Measurements from ENCODE around the gene TTC34. TPM values are rescaled to one million over a fixed set of nuclear protein-coding genes. Genes with fewer than 3 reads are reported as not detected.
A peak's percentile ranks its signal among the peaks of the same experiment; 100 is the strongest.

The TTC34 gene
- total and polyA plus RNA-seq, 2 of the 13 experiments (the other 11 are each of a cell fraction or from before 2014, with no cell fraction given), result 0.07 to 0.11 TPM

DNA sequence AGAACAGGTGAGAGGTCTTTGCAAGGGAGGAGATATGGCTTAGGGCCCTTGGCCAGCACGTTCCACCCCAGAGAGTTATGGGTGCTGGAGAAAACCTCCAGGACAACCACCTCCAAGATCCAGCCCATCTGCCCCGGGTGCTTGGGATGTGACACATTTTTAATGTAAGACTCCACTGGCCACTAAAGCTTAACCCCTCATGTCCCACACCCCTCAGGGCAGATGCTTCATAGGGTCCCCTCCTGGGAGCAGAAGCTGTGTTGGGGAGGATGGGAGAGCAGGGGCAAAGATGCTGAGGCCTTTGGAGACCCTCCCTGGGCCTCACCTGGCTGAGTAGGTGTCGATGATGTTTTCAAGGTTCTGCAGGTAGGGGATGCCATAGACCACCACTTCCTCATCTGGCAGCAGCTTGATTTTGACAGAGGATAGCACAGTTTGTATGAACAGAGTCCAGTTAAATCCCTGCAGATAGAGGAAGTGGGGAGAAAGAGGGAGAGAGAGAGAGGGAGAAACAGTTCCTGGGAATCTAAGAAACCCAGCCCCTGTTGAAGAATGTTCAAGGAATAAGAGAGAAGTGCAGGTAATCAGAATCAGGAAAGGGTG, 203.1 kb downstream of the TTC34 start:
- CTCF ChIA-PET (ENCODE audit: low intra/inter-chr PET ratio, low total read pairs), result no interaction called here
- in situ Hi-C loops (cut with HindIII; ENCODE audit: extremely low pct_ligation_motif_present, low pct_unique_long_range_greater_than_20kb) (no loop called here), intact Hi-C loops (cut with micrococcal nuclease; ENCODE audit: unreplicated experiment) (no loop called here)
- peaks cover 9% of the 10 kb centered on the region for H3K4me1 ChIP-seq (ENCODE audit: insufficient read depth, low read length)
- no peak for DNase-seq (ENCODE audit: low spot score)
- TF ChIP-seq ZNF747 (CRISPR knock-in tag; IDR thresholded peaks at IDR 0.05; ENCODE audit: borderline replicate concordance), result no peak
- no peak for TF ChIP-seq ZNF83 (CRISPR knock-in tag; IDR thresholded peaks at IDR 0.05; ENCODE audit: borderline replicate concordance)
- no peak for TF ChIP-seq ZNF17 (CRISPR knock-in tag; IDR thresholded peaks at IDR 0.05)
- TF ChIP-seq HNF4A (CRISPR knock-in tag; IDR thresholded peaks at IDR 0.05), result no peak
- peak; percentile 35 for TF ChIP-seq STAG1 (CRISPR knock-in tag; IDR thresholded peaks at IDR 0.05)
- no peak for TF ChIP-seq SALL2 (CRISPR knock-in tag; IDR thresholded peaks at IDR 0.05)
- no peak for TF ChIP-seq NFYB (CRISPR knock-in tag; IDR thresholded peaks at IDR 0.05)
- TF ChIP-seq, protein P1, sequence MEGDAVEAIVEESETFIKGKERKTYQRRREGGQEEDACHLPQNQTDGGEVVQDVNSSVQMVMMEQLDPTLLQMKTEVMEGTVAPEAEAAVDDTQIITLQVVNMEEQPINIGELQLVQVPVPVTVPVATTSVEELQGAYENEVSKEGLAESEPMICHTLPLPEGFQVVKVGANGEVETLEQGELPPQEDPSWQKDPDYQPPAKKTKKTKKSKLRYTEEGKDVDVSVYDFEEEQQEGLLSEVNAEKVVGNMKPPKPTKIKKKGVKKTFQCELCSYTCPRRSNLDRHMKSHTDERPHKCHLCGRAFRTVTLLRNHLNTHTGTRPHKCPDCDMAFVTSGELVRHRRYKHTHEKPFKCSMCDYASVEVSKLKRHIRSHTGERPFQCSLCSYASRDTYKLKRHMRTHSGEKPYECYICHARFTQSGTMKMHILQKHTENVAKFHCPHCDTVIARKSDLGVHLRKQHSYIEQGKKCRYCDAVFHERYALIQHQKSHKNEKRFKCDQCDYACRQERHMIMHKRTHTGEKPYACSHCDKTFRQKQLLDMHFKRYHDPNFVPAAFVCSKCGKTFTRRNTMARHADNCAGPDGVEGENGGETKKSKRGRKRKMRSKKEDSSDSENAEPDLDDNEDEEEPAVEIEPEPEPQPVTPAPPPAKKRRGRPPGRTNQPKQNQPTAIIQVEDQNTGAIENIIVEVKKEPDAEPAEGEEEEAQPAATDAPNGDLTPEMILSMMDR (CRISPR knock-in tag; IDR thresholded peaks at IDR 0.05), result 0 out of 2 replicates have a peak, but pooled peaks have one; percentile 19
- TF ChIP-seq TMF1 (CRISPR knock-in tag; IDR thresholded peaks at IDR 0.05; ENCODE audit: low read depth), result no peak
- TF ChIP-seq MEF2D (CRISPR knock-in tag; IDR thresholded peaks at IDR 0.05), result no peak
- no peak for TF ChIP-seq ZNF598 (CRISPR knock-in tag; IDR thresholded peaks at IDR 0.05; ENCODE audit: borderline replicate concordance)
- TF ChIP-seq CCDC6 (CRISPR knock-in tag; IDR thresholded peaks at IDR 0.05), result no peak
- no peak for TF ChIP-seq ZNF510 (CRISPR knock-in tag; IDR thresholded peaks at IDR 0.05; ENCODE audit: low read depth)
- TF ChIP-seq ZNF382 (CRISPR knock-in tag; IDR thresholded peaks at IDR 0.05; ENCODE audit: borderline replicate concordance), result 0 out of 2 replicates have a peak, but pooled peaks have one; percentile 61
- no peak for TF ChIP-seq HOMEZ (CRISPR knock-in tag; IDR thresholded peaks at IDR 0.05; ENCODE audit: low read depth)
- H3K27ac ChIP-seq (ENCODE audit: extremely low read length, insufficient read depth, low read length), result no peak overlapping the region
- H2AFZ ChIP-seq (ENCODE audit: low read length), result no peak overlapping the region
- H3K79me2 ChIP-seq (ENCODE audit: insufficient read depth, low read length), result no peaks in the 10 kb centered on the region
- no peaks in the 10 kb centered on the region for H3K36me3 ChIP-seq (replicated peaks in 1 of 2; ENCODE audit: control insufficient read depth in 1 of 2, insufficient read depth in 2 of 2, low read length in 2 of 2)
- no peaks in the 10 kb centered on the region for H4K20me1 ChIP-seq (ENCODE audit: insufficient read depth, low read length)
- H3K9ac ChIP-seq (ENCODE audit: insufficient read depth, low read depth, low read length), result no peak overlapping the region
- WGBS (ENCODE audit: low lambda C conversion rate), result 17% methylated on average over 3 of the region's 3 CpGs
- POLR2A ChIA-PET, result no interaction called here
- no peak for ATAC-seq
- no peak overlapping the region for H3K4me2 ChIP-seq (ENCODE audit: low read depth, low read length)
- no peaks in the 10 kb centered on the region for H3K9me3 ChIP-seq (ENCODE audit: low read length)
- no TSS peak for BruUV-seq (replicated peaks)
- H3K27me3 ChIP-seq (ENCODE audit: control insufficient read depth in 1 of 2, insufficient read depth in 2 of 2, low read length in 2 of 2), result peaks cover 8 to 63% of the 10 kb centered on the region in 2 experiments; a peak in 4 of 5 replicates
- no peak for FAIRE-seq
- H3K4me3 ChIP-seq (replicated peaks in 1 of 3; ENCODE audit: insufficient read depth in 1 of 3, low read depth in 2 of 3, low read length in 3 of 3), result no peak overlapping the region

All from HepG2 (cell line).